Glutamatergic neuron (in vitro differentiated cells): ENCODE data around the gene HDHD2. TPM values are rescaled to one million over a fixed set of nuclear protein-coding genes. Genes with fewer than 3 reads are reported as not detected.

Experiments used
- DNase-seq: peaks from one replicate; pipeline ENCODE4 v3.0.0; 2022
- H3K27ac Mint-ChIP-seq: one replicate; pipeline ENCODE4 v1.8.0; 2020; ENCODE audit warnings: mild to moderate bottlenecking, mixed read lengths, inconsistent platforms; ENCODE audit not compliant: unreplicated experiment
- H3K27me3 Mint-ChIP-seq: one replicate; pipeline ENCODE4 v1.8.0; 2020; ENCODE audit warnings: mild to moderate bottlenecking, moderate library complexity, mixed read lengths, inconsistent platforms; ENCODE audit not compliant: unreplicated experiment
- H3K36me3 Mint-ChIP-seq: one replicate; pipeline ENCODE4 v1.8.0; 2020; ENCODE audit warnings: mild to moderate bottlenecking, mixed read lengths, inconsistent platforms; ENCODE audit not compliant: unreplicated experiment
- H3K4me1 Mint-ChIP-seq: one replicate; pipeline ENCODE4 v1.8.0; 2020; ENCODE audit warnings: mild to moderate bottlenecking, low read depth, mixed read lengths, inconsistent platforms; ENCODE audit not compliant: unreplicated experiment
- H3K4me3 Mint-ChIP-seq: one replicate; pipeline ENCODE4 v1.8.0; 2020; ENCODE audit warnings: mild to moderate bottlenecking, mixed read lengths, inconsistent platforms; ENCODE audit not compliant: unreplicated experiment
- H3K9me3 Mint-ChIP-seq: one replicate; pipeline ENCODE4 v1.8.0; 2020; ENCODE audit warnings: mild to moderate bottlenecking, moderate library complexity, mixed read lengths, inconsistent platforms; ENCODE audit not compliant: unreplicated experiment
- CTCF ChIP-seq: fragments of 200-600 bp; sonication (generic); IDR thresholded peaks from one replicate; pipeline ENCODE4 v1.5.0; 2021; ENCODE audit not compliant: partially characterized antibody, unreplicated experiment
- total RNA-seq: library from RNA; stranded (reverse); fragmentation: NEBNext Ultra II Directional; extraction: Animal tissue kit (Norgen Biotek cat#: 25700); gene quantifications from one replicate; pipeline ENCODE4 v1.2.1, GENCODE V29; 2021; ENCODE audit not compliant: unreplicated experiment

Gene HDHD2
- total RNA-seq, 1 donor from 2014 or later, result 55.3 TPM

GRCh38 chr18:47172476-47172875, 22.2 kb upstream of the HDHD2 start:
- no peaks in the 10 kb centered on the region for H3K27me3 Mint-ChIP-seq
- H3K36me3 Mint-ChIP-seq, result no peaks in the 10 kb centered on the region
- no peak for TF ChIP-seq CTCF
- no peak overlapping the region for H3K27ac Mint-ChIP-seq
- H3K9me3 Mint-ChIP-seq, result no peaks in the 10 kb centered on the region
- no peak overlapping the region for H3K4me3 Mint-ChIP-seq
- no peaks in the 10 kb centered on the region for H3K4me1 Mint-ChIP-seq
- no peak for DNase-seq

- no peak for TF ChIP-seq CTCF
- Mint-ChIP-seq H3K27me3 (no peaks in the 10 kb centered on the region), H3K36me3 (no peaks in the 10 kb centered on the region), H3K4me1 (no peaks in the 10 kb centered on the region), H3K27ac (no peak overlapping the region), H3K9me3 (no peaks in the 10 kb centered on the region), H3K4me3 (no peak overlapping the region)
- DNase-seq, result no peak
These were observed 18.6 kb upstream of the HDHD2 start for GRCh38 chr18:47168913-47169312.

GRCh38 chr18:47168509-47168908, 18.2 kb upstream of the HDHD2 start:
- H3K36me3 Mint-ChIP-seq, result no peaks in the 10 kb centered on the region
- no peaks in the 10 kb centered on the region for H3K4me1 Mint-ChIP-seq
- no peak for TF ChIP-seq CTCF
- no peak overlapping the region for H3K4me3 Mint-ChIP-seq
- H3K27me3 Mint-ChIP-seq, result no peaks in the 10 kb centered on the region
- no peak for DNase-seq
- no peaks in the 10 kb centered on the region for H3K9me3 Mint-ChIP-seq
- no peak overlapping the region for H3K27ac Mint-ChIP-seq

GRCh38 chr18:47166294-47166693, 16.0 kb upstream of the HDHD2 start:
- Mint-ChIP-seq H3K27ac (no peak overlapping the region), H3K4me1 (no peaks in the 10 kb centered on the region), H3K36me3 (no peaks in the 10 kb centered on the region), H3K9me3 (no peaks in the 10 kb centered on the region), H3K4me3 (no peak overlapping the region), H3K27me3 (peaks cover 2% of the 10 kb centered on the region)
- TF ChIP-seq CTCF, result no peak
- no peak for DNase-seq

GRCh38 chr18:47163241-47163640, 12.9 kb upstream of the HDHD2 start:
- Mint-ChIP-seq H3K9me3 (no peaks in the 10 kb centered on the region), H3K27ac (no peak overlapping the region), H3K27me3 (peaks cover 2% of the 10 kb centered on the region), H3K4me1 (no peaks in the 10 kb centered on the region), H3K4me3 (no peak overlapping the region), H3K36me3 (no peaks in the 10 kb centered on the region)
- no peak for TF ChIP-seq CTCF
- no peak for DNase-seq
